ENCODE data around the gene SSBP3.

SSBP3 gene

GRCh38 chr1:54409156-54410142, 3.3 kb upstream of the SSBP3 start:
- no peak for TF ChIP-seq CTCF (IDR thresholded peaks at IDR 0.05; ENCODE audit: low read length, missing control alignments)
- DNase-seq (ENCODE audit: low read depth): no peak
- H3K4me3 ChIP-seq (replicated peaks; ENCODE audit: low read depth, low read length): no peak overlapping the region

GRCh38 chr1:54408147-54409066, 2.2 kb upstream of the SSBP3 start:
- no peak for TF ChIP-seq CTCF (IDR thresholded peaks at IDR 0.05; ENCODE audit: low read length, missing control alignments)
- peak; percentile 78 for DNase-seq (ENCODE audit: low read depth)
- H3K4me3 ChIP-seq (replicated peaks; ENCODE audit: low read depth, low read length): no peak overlapping the region

GRCh38 chr1:54407404-54408146, 1.4 kb upstream of the SSBP3 start:
- DNase-seq (ENCODE audit: low read depth): peak; percentile 97
- peak overlapping the region; percentile 58 for H3K4me3 ChIP-seq (replicated peaks; ENCODE audit: low read depth, low read length)
- no peak for TF ChIP-seq CTCF (IDR thresholded peaks at IDR 0.05; ENCODE audit: low read length, missing control alignments)

DNA sequence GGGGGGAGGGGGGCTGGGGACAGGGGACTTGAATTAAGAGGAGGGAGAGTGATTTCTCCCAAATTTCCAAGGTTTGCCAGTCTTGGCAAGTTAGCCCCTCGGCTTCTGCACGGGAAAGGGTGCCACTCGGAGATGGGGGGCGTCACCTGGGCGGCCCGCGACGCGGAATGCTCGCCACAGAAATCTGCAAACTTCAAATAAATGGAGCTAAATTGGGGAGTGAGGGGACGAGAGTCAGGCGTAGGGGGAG, 885 bp upstream of the SSBP3 start:
- H3K4me3 ChIP-seq (replicated peaks; ENCODE audit: low read depth, low read length): peak overlapping the region; percentile 58
- no peak for DNase-seq (ENCODE audit: low read depth)
- TF ChIP-seq CTCF (IDR thresholded peaks at IDR 0.05; ENCODE audit: low read length, missing control alignments): no peak

DNA sequence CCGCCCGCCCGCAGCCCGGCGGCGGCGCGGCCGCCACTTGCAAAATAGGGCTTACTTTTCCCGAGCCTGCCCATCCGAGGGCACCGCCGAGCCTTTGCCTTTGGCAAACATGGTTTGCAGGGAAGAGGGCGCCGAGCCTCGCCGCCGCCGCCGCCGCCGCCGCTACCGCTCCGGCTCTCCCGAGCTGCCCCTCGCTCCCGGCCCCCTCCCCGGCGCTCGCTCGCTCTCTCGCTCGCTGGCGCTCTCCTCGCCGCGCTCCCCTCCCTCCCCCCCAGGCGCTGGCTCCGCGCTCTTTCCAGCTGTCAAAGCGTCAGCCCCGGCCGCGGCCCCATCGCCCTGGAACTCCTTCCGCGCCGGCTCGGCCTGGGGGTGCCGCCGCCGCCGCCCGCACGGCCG, 298 bp downstream of the SSBP3 start:
- peak overlapping the region; percentile 61 for H3K4me3 ChIP-seq (replicated peaks; ENCODE audit: low read depth, low read length)
- DNase-seq (ENCODE audit: low read depth): peak; percentile 18
- no peak for TF ChIP-seq CTCF (IDR thresholded peaks at IDR 0.05; ENCODE audit: low read length, missing control alignments)

Measured in fibroblast of pulmonary artery (primary cell).